ENCODE measurements around the gene IMMP2L.

Gene IMMP2L

DNA sequence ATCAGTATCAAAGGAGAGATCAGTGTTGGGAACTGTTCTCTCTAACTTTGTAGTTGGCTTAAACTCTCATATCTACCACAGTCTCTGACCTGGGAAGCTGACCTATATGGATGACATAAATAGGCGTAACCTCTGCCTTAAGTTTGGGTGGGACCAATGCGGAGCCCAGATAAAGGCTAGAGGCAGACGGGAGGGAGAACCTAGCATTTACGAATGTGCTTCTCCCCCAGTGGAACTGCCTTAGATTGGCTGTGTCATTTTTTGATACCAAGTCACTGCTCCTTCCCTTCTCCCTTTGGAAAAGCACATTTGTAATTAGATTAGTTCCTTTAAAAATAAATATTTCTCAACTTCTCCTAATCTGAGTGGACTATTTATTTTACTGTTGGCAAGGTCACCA is 495.0 kb downstream of the IMMP2L start:
- no peak for DNase-seq

DNA sequence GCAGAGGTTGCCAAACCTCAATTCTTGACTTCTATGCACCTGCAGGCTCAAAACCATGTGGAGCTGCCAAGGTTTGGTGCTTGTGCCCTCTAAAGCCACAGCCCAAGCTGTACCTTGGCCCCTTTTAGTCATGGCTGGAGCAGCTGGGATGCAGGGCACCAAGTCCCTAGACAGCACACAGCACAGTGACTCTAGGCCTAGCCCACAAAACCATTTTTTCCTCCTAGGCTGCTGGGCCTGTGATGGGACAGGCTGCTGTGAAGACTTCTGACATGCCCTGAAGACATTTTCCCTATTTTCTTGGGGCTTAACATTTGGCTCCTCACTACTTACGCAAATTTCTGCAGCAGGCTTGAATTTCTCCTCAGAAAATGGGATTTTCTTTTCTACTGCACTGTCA is 499.1 kb downstream of the IMMP2L start:
- DNase-seq: no peak

GRCh38 chr7:111059833-111060232 is 502.5 kb downstream of the IMMP2L start:
- no peak for DNase-seq

DNA sequence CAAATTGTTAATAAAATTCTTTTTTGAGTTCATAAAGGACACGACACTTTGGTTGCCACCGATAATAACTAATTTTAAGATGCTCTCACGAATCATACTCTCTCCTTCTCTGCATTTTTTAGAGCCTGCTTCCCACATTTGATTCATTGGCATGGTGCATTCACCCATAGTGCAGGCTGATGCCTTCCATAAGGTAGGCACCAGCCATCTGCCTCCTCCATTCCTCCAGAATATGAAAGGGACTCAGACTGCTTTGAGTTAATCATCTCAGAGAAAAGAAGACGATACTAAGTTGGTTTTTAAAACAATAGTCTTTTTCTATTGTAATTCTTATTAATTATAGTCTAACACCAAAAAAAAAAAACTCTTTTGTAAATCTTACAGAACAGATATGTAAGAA is 505.2 kb downstream of the IMMP2L start:
- no peak for DNase-seq

DNA sequence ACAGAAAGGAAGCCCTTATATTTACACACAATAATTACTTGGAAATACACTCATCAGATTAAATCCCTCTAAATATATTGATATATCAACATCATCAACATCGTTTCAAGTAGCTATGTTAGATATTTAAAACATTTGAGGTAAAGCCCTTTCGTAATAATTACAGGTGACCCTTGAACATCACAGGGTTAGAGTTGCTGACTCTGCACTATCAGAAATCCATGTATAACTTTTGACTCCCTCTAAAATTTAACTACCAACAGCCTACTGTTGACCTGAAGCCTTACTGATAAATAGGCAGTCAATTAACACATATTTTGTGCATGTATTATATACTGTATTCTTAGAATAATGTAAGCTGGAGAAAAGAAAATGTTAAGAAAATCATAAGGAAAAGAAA is 505.9 kb downstream of the IMMP2L start:
- DNase-seq: no peak

DNA sequence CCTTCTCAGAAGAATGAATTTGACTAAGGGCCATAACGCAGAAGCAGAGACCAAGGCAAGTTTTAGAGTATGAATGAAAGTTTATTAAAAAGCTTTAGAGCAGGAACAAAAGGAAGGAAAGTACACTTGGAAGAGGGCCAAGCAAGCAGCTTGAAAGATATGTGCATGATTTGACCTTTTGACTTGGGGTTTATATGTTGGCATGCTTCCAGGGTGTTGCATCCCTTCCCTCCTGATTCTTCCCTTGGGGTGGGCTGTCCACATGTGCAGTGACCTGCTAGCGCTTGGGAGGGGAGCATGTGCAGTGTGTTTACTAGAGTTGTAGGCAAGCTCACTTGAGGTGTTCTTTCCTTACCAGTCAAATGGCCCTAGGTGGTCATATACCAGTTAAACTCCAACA is 509.3 kb downstream of the IMMP2L start:
- DNase-seq: no peak

DNA sequence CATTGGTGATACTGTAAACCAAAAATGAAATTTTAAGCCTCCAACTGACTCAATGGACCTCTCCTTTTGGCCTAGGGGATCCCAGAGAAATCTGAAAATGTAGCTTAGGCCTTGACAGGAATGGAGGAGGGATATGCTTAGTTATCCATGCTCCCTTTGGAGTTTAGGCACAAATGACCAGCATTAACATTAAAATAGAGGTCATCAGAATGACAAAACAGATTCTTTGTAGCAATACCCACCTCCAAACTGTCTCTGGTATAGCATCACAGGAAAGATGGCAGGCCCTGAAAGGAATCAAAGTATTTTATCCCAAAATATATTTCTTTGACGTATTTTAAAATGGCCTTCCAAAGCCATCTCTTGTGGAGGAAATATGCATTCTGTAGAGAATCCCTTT is 510.5 kb downstream of the IMMP2L start:
- DNase-seq: no peak

- DNase-seq: no peak
These were observed 511.3 kb downstream of the IMMP2L start for GRCh38 chr7:111050875-111051416.

- DNase-seq: no peak
These were observed 512.2 kb downstream of the IMMP2L start for GRCh38 chr7:111049971-111050680.

GRCh38 chr7:111047595-111047994 is 514.7 kb downstream of the IMMP2L start:
- DNase-seq: no peak

GRCh38 chr7:111045449-111045848 is 516.8 kb downstream of the IMMP2L start:
- no peak for DNase-seq

DNA sequence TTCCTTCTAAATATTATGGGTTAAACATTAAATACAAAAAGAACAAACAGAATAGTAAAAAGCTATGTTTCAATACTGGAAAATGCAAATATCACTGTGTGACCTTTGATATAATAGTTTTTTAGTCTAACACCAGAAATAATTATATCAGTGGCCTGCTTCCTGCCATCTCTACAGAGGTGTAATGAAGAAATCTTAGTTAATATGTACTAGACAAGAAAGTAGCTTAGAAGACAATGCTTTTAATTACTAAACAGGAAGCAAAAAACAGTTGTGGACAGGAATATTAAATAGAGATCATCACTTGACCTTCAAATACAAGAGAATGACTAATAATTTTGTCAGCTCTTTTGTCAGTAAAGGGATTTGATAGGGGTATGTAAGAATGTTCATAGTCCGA is 518.7 kb downstream of the IMMP2L start:
- no peak for DNase-seq

DNA sequence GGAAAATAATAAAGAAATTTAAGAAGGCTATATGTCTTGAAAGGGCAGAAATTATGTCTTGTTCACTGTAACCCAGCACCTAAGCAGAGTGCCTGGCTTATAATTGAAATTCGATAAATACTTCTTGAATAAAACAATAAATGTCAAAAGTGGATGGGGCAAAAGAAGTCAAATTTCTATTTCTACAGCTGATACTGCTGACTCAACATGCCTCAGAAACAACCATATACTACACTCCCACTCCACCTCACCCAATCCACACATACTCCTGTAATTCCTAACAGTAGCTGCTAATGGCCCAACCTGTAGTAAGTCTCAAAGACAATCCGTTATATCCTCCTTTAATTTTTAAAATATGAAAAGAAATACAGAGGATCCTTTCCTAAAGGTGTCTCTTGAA is 519.5 kb downstream of the IMMP2L start:
- no peak for DNase-seq

- DNase-seq: no peak
These were observed 520.7 kb downstream of the IMMP2L start for GRCh38 chr7:111041577-111041976.

DNA sequence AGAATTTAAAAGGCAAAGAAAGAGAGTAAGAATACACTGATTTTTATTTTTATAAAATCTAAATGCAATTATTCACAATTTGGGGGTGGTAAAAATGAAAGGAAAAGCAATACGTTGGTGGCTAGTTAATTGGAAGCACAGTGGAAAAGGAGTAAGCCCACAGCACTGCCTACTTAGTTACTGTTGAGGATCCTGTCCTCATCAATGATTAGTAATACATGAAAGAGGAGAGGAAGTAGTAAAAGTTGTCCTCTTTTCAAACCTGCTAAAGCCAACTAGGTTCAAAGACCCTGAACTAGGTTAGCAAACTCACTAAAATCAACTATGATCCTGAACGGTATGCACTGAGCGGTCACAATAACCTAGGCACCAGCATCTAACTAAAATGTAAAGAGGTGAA is 524.1 kb downstream of the IMMP2L start:
- no peak for DNase-seq

DNA sequence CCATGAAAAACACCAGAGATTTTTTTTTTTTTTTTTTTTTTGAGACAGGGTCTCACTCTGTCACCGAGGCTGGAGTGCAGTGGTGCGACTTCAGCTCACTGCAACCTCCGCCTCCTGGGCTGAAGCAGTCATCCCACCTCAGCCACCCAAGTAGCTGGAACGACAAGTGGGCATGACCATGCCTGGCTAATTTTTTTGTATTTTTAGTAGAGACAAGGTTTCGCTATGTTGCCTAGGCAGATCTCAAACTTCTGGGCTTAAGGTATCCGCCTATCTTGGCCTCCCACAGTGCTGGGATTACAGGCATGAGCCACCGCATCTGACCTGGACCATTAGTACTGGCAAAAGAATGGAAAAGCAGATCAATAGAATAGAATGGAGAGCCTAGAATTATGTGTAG is 530.4 kb downstream of the IMMP2L start:
- no peak for DNase-seq

GRCh38 chr7:111030336-111030735 is 532.0 kb downstream of the IMMP2L start:
- DNase-seq: no peak

- no peak for DNase-seq
These were observed 532.6 kb downstream of the IMMP2L start for GRCh38 chr7:111029574-111030251.

GRCh38 chr7:111029141-111029572 is 533.1 kb downstream of the IMMP2L start:
- DNase-seq: no peak

- DNase-seq: no peak
These were observed 534.9 kb downstream of the IMMP2L start for GRCh38 chr7:111027396-111027795.

- no peak for DNase-seq
These were observed 535.5 kb downstream of the IMMP2L start for GRCh38 chr7:111026806-111027205.

- DNase-seq: no peak
These were observed 535.9 kb downstream of the IMMP2L start for GRCh38 chr7:111026343-111026742.

GRCh38 chr7:111025006-111025405 is 537.3 kb downstream of the IMMP2L start:
- DNase-seq: no peak

- DNase-seq: no peak
These were observed 543.1 kb downstream of the IMMP2L start for GRCh38 chr7:111018960-111019736.

All from cortex of kidney (tissue), 1 donor.